ENCODE measurements around the gene LRRC7.

The LRRC7 gene

GRCh38 chr1:69567652-69568420, at the start of gene LRRC7:
LRRC7 (plus strand) TSS chr1:69567922; CDS start chr1:69568640, 718 bp downstream.
- peak; percentile 7 for DNase-seq

- no peak for DNase-seq
Measured at GRCh38 chr1:69519006-69519405, 48.7 kb upstream of the LRRC7 start.

- no peak for DNase-seq
Measured at GRCh38 chr1:69520326-69520725, 47.4 kb upstream of the LRRC7 start.

GRCh38 chr1:69523032-69523431, 44.7 kb upstream of the LRRC7 start:
- DNase-seq = no peak

GRCh38 chr1:69523461-69523860, 44.3 kb upstream of the LRRC7 start:
- DNase-seq = no peak

- no peak for DNase-seq
Measured at GRCh38 chr1:69524015-69524414, 43.7 kb upstream of the LRRC7 start.

GRCh38 chr1:69527273-69527672, 40.4 kb upstream of the LRRC7 start:
- DNase-seq = no peak

- DNase-seq = no peak
Measured at GRCh38 chr1:69528376-69528775, 39.3 kb upstream of the LRRC7 start.

- DNase-seq = no peak
Measured at GRCh38 chr1:69533343-69533742, 34.4 kb upstream of the LRRC7 start.

- no peak for DNase-seq
Measured at GRCh38 chr1:69534829-69535228, 32.9 kb upstream of the LRRC7 start.

GRCh38 chr1:69535490-69535889, 32.2 kb upstream of the LRRC7 start:
- DNase-seq = no peak

GRCh38 chr1:69540052-69540451, 27.7 kb upstream of the LRRC7 start:
- DNase-seq = no peak

- no peak for DNase-seq
Measured at GRCh38 chr1:69551476-69552324, 16.0 kb upstream of the LRRC7 start.

GRCh38 chr1:69553726-69554125, 14.0 kb upstream of the LRRC7 start:
- no peak for DNase-seq

GRCh38 chr1:69568421-69569174, 876 bp downstream of the LRRC7 start:
- DNase-seq = no peak

GRCh38 chr1:69569175-69569541, 1.4 kb downstream of the LRRC7 start:
- no peak for DNase-seq

- DNase-seq = no peak
Measured at GRCh38 chr1:69569576-69570328, 2.0 kb downstream of the LRRC7 start.

- DNase-seq = no peak
Measured at GRCh38 chr1:69570356-69570755, 2.6 kb downstream of the LRRC7 start.

- no peak for DNase-seq
Measured at GRCh38 chr1:69572921-69573320, 5.2 kb downstream of the LRRC7 start.

GRCh38 chr1:69573911-69574310, 6.2 kb downstream of the LRRC7 start:
- no peak for DNase-seq

- no peak for DNase-seq
Measured at GRCh38 chr1:69585666-69586065, 17.9 kb downstream of the LRRC7 start.

- no peak for DNase-seq
Measured at GRCh38 chr1:69587391-69587790, 19.7 kb downstream of the LRRC7 start.

GRCh38 chr1:69589799-69590198, 22.1 kb downstream of the LRRC7 start:
- DNase-seq = no peak
